Small intestine (tissue), 16 donors: ENCODE results near the gene CDK14. TPM values are rescaled to one million over a fixed set of nuclear protein-coding genes. Genes with fewer than 3 reads are reported as not detected.

Experiments
- DNase-seq, 2 donors: peaks; one replicate each; pipeline versions ENCODE4 v3.0.0 to v3.0.0-alpha.2; 2013
- FAIRE-seq: peaks from 2 replicates; lab custom pipeline; 2012; peaks lifted over from hg19 to GRCh38; lab: Jason Lieb, UNC
- H3K27ac ChIP-seq, 3 donors: one replicate each; pipeline ENCODE4 v1.5.1; 2013; ENCODE audit warnings: low read length in 2 of 3, mild to moderate bottlenecking in 2 of 3, control low read depth in 1 of 3, inconsistent platforms in 1 of 3, low read depth in 1 of 3, moderate library complexity in 1 of 3
- H3K27me3 ChIP-seq, 3 donors: one replicate each; pipeline ENCODE4 v1.6.1; 2013; ENCODE audit warnings: low read length in 3 of 3, inconsistent platforms in 1 of 3; ENCODE audit not compliant: control insufficient read depth in 3 of 3, insufficient read depth in 3 of 3
- H3K36me3 ChIP-seq, 3 donors: one replicate each; pipeline ENCODE4 v1.6.1; 2013; ENCODE audit warnings: low read length in 3 of 3, inconsistent platforms in 1 of 3, low read depth in 1 of 3, mild to moderate bottlenecking in 1 of 3, moderate library complexity in 1 of 3; ENCODE audit not compliant: control insufficient read depth in 3 of 3, insufficient read depth in 2 of 3
- H3K4me1 ChIP-seq, 3 donors: one replicate each; pipeline ENCODE4 v1.6.1; 2013; ENCODE audit warnings: low read length in 2 of 3, inconsistent platforms in 1 of 3, low read depth in 1 of 3, mild to moderate bottlenecking in 1 of 3, moderate library complexity in 1 of 3; ENCODE audit not compliant: control insufficient read depth in 3 of 3, insufficient read depth in 2 of 3
- H3K4me3 ChIP-seq, 3 donors: one replicate each; pipeline ENCODE4 v1.5.1; 2013; ENCODE audit warnings: low read length in 3 of 3, control low read depth in 1 of 3, inconsistent platforms in 1 of 3, low read depth in 1 of 3, mild to moderate bottlenecking in 1 of 3, moderate library complexity in 1 of 3
- H3K9me3 ChIP-seq, 2 donors: one replicate each; pipeline ENCODE4 v1.6.1; 2013; ENCODE audit warnings: low read depth in 1 of 2, low read length in 1 of 2; ENCODE audit not compliant: control insufficient read depth in 2 of 2, insufficient read depth in 1 of 2
- WGBS, 3 donors: extraction: QIAGEN DNeasy Blood & Tissue Kit; methylation state at CpG; one replicate each; pipeline ENCODE4 v1.1.7; 2013; 5-methylcytosine and 5-hydroxymethylcytosine counted together
- long read RNA-seq, 10 donors: transcript quantifications; one replicate each; lab custom pipeline, GENCODE V29; 2026
- polyA plus RNA-seq, 4 donors: library from polyadenylated mRNA; stranded (reverse) in 3 of 4; unstranded in 1 of 4; fragments of 200-250 nt in 3 of 4; fragments of 120-200 nt in 1 of 4; gene quantifications; one replicate each; pipeline versions ENCODE4 v1.2.1 to v1.2.3, GENCODE V29; 2013
- donor health status: healthy with polysubstance abuse.
- donor health status: control.
- donor health status: control.
- donor health status: Bipolar disorder and iron deficiency.
- donor health status: healthy.

The CDK14 gene
- 1 to 10 TPM in 3 of 4 donors, not detected in 1; 1.1 to 6.3 (median 2.0) TPM for polyA plus RNA-seq
- long read RNA-seq, donor 1 = 0 reads
- long read RNA-seq, donor 2 = 0 reads
- long read RNA-seq, donor 3 = 0 reads
- long read RNA-seq, donor 4 = 0 reads
- long read RNA-seq, donor 5 = 0 reads
- long read RNA-seq, donor 6, full-length matches to known transcripts = 3 of 3 reads
- long read RNA-seq, donor 6, partial matches to known transcripts = 0 of 3 reads
- long read RNA-seq, donor 6, other reads (novel, unspliced or antisense) = 0 of 3 reads
- long read RNA-seq, donor 7, full-length matches to known transcripts = 7 of 7 reads
- long read RNA-seq, donor 7, partial matches to known transcripts = 0 of 7 reads
- long read RNA-seq, donor 7, other reads (novel, unspliced or antisense) = 0 of 7 reads
- long read RNA-seq, donor 8 = 0 reads
- long read RNA-seq, donor 9 = 0 reads
- long read RNA-seq, donor 10, full-length matches to known transcripts = 3 of 3 reads
- long read RNA-seq, donor 10, partial matches to known transcripts = 0 of 3 reads
- long read RNA-seq, donor 10, other reads (novel, unspliced or antisense) = 0 of 3 reads

DNA sequence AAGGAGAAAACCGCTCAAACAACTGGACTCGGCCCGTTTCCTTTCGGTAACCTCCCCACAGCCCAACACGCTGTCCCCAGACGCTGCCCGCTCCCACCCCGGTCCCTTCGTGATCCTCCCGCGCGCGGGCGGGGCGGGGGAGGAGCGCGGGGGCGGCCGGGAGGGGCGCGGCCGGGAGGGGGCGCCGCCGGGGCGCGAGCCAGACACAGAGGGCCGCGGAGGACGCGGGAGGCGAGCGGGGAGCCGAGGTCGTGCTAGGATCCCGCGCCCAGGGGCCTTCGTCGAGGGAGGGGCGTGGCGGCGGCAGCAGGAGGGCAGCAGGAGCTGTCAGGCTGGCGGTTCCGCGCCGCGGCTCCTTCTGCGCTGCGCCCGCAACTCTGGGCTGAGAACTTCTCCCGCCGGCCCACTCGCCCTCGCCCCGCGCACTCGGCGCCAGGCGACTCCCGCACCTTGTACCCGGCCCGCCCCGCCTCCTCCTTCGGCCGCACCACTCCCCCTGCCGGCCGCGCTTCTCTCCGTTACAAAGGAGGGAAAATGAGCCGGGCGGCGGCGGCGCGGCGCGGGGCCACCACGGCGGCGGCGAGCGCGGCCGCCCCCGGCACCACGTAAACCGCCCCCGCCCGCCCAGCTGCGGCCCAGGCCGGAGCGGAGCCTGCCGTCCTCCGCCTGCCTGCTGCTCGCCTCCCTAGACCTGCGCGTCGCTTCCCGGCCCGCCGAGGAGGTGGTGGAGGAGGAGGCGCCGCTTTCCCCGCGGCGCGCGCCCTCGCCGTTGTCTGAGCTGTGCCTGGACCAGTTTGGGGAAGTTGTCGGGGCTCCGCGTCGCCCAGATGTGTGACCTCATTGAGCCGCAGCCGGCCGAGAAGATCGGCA is at the start of gene CDK14:
Gene CDK14 (plus strand): TSS at position 521 of the 870 bp plus-strand sequence. CDS start 307 bp downstream, at position 828.
- Histone ChIP-seq H3K27ac (peak within 1 kb of the TSS in 2 of 3 donors; percentile 38 to 68), H3K9me3 (no peaks in the 10 kb centered on the region), H3K36me3 (no peaks in the 10 kb centered on the region), H3K4me1 (no peaks in the 10 kb centered on the region), H3K4me3 (peak within 1 kb of the TSS; percentile 37 to 70 (median 67)), H3K27me3 (peaks cover 0 to 4% (median 0%) of the 10 kb centered on the region in 3 donors)
- peak; percentile 71 to 92 for DNase-seq
- WGBS, 3 donors = 1% methylated on average over 38 to 118 of the region's 118 CpGs
- no peak for FAIRE-seq

DNA sequence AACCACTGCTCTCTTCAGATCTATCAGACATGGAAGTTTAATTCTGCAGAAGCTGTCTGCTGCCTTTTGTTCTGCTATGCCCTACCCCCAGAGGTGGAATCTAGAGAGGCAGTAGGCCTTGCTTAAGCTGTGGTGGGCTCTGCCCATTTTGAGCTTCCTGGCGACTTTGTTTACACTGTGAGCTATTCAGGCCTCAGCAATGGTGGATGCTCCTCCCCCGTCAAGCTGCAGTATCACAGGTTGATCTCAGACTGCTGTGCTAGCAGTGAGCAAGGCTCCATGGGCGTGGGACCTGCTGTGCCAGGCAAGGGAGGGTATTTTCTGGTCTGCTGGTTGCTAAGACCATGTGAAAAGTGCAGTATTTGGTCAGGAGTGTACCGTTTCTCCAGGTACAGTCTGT is 45.1 kb upstream of the CDK14 start:
- FAIRE-seq (no peak), DNase-seq (no peak)
- 39 to 60% (median 55%) methylated on average over 4 of the region's 4 CpGs for WGBS, 3 donors
- no peak overlapping the region for H3K27ac ChIP-seq
- H3K36me3 ChIP-seq = no peaks in the 10 kb centered on the region
- no peaks in the 10 kb centered on the region for H3K9me3 ChIP-seq
- H3K4me3 ChIP-seq = no peak overlapping the region
- H3K4me1 ChIP-seq = no peaks in the 10 kb centered on the region
- H3K27me3 ChIP-seq = no peaks in the 10 kb centered on the region

- Histone ChIP-seq H3K27me3 (no peaks in the 10 kb centered on the region), H3K27ac (no peak overlapping the region), H3K4me1 (no peaks in the 10 kb centered on the region), H3K4me3 (no peak overlapping the region), H3K36me3 (no peaks in the 10 kb centered on the region), H3K9me3 (no peaks in the 10 kb centered on the region)
- 78 to 91% (median 83%) methylated on average over 1 of the region's 1 CpG for WGBS, 3 donors
- DNase-seq = no peak
- no peak for FAIRE-seq
Measured at GRCh38 chr7:90552521-90552920, 43.6 kb upstream of the CDK14 start.

DNA sequence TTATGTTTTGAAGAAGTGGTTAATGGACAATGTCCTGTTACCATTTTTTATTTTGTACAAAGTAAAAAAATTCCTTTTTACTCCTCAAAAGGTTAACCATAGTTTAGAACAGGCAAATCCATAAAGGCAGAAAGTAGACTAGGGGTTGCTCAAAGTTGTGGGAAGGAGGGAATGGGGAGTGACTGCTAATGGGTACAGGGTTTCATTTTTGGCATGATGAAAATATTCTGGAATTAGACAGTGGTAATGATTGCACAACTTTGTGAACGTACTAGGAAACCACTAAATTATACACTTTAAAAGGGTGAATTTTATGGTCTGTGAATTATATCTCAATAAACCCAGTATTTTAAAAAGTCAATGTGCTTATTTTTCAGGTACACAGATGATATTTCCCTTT is 35.4 kb upstream of the CDK14 start:
- DNase-seq (no peak), FAIRE-seq (no peak)
- no peak overlapping the region for H3K27ac ChIP-seq
- WGBS, 3 donors = 35 to 43% (median 36%) methylated on average over 1 of the region's 1 CpG
- H3K27me3 ChIP-seq = no peaks in the 10 kb centered on the region
- H3K4me1 ChIP-seq = no peaks in the 10 kb centered on the region
- peaks cover 0 to 1% of the 10 kb centered on the region in 2 donors for H3K9me3 ChIP-seq
- H3K36me3 ChIP-seq = no peaks in the 10 kb centered on the region
- H3K4me3 ChIP-seq = no peak overlapping the region

GRCh38 chr7:90563286-90563685 is 32.8 kb upstream of the CDK14 start:
- 79 to 82% (median 81%) methylated on average over 3 of the region's 3 CpGs for WGBS, 3 donors
- peaks cover 0 to under 1% of the 10 kb centered on the region in 2 donors for H3K9me3 ChIP-seq

GRCh38 chr7:90564455-90564854 is 31.7 kb upstream of the CDK14 start:
- H3K9me3 ChIP-seq = no peaks in the 10 kb centered on the region
- peaks cover 0 to 2% (median 0%) of the 10 kb centered on the region in 3 donors for H3K27me3 ChIP-seq
- DNase-seq = no peak
- H3K36me3 ChIP-seq = no peaks in the 10 kb centered on the region
- H3K27ac ChIP-seq = no peak overlapping the region
- no peak overlapping the region for H3K4me3 ChIP-seq
- no peaks in the 10 kb centered on the region for H3K4me1 ChIP-seq
- no peak for FAIRE-seq
- WGBS, 3 donors = 81 to 91% (median 89%) methylated on average over 8 of the region's 8 CpGs

More at GRCh38 chr7:90563286-90563685, 32.8 kb upstream of the CDK14 start:
- DNase-seq (no peak), FAIRE-seq (no peak)
- peaks cover 0 to 2% (median 0%) of the 10 kb centered on the region in 3 donors for H3K27me3 ChIP-seq
- H3K4me1 ChIP-seq = no peaks in the 10 kb centered on the region
- no peaks in the 10 kb centered on the region for H3K36me3 ChIP-seq
- H3K27ac ChIP-seq = no peak overlapping the region
- no peak overlapping the region for H3K4me3 ChIP-seq

DNA sequence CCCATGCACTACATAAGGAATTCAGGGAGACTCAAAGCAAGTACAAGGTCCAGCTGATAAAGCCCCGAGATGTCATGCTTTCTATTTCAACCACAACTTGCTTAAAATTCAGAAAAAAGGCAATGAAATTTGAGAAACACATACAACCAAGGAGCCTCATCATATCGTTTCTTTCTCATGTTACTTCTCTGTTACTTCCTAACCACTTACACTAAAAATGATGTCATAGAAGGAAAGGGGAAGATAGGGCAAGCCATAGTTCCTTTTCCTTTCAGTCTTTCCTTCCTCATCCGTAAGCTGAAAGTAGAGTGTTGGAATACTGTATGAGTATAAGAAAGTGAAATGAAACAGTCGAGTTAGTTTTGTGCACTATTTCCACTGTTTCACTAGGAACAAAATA is 27.9 kb upstream of the CDK14 start:
- FAIRE-seq (no peak), DNase-seq (peak; percentile 3 to 56)
- Histone ChIP-seq H3K36me3 (no peaks in the 10 kb centered on the region), H3K27me3 (peaks cover 0 to 2% (median 0%) of the 10 kb centered on the region in 3 donors), H3K4me3 (no peak overlapping the region), H3K9me3 (no peaks in the 10 kb centered on the region), H3K4me1 (no peaks in the 10 kb centered on the region), H3K27ac (no peak overlapping the region)
- WGBS, 3 donors = 19 to 55% (median 40%) methylated on average over 4 of the region's 4 CpGs

GRCh38 chr7:90569368-90569767 is 26.8 kb upstream of the CDK14 start:
- WGBS, 3 donors = 78 to 93% (median 79%) methylated on average over 1 of the region's 1 CpG
- no peaks in the 10 kb centered on the region for H3K36me3 ChIP-seq
- no peaks in the 10 kb centered on the region for H3K9me3 ChIP-seq
- no peak for FAIRE-seq
- H3K4me1 ChIP-seq = no peaks in the 10 kb centered on the region
- DNase-seq = no peak
- H3K27ac ChIP-seq = no peak overlapping the region
- H3K27me3 ChIP-seq = peaks cover 0 to 2% (median 0%) of the 10 kb centered on the region in 3 donors
- H3K4me3 ChIP-seq = no peak overlapping the region
